ENCODE results near the gene IQGAP1. TPM values are rescaled to one million over a fixed set of nuclear protein-coding genes. Genes with fewer than 3 reads are reported as not detected.

The IQGAP1 gene
- total RNA-seq, 1 donor from 2014 or later, result 44.8 TPM

- DNase-seq (ENCODE audit: low spot score in 2 of 2) (no peak), FAIRE-seq (no peak)
These were observed 39.1 kb downstream of the IQGAP1 start for GRCh38 chr15:90427185-90427584.

GRCh38 chr15:90432253-90432652 lies 44.2 kb downstream of the IQGAP1 start:
- no peak for FAIRE-seq
- DNase-seq (ENCODE audit: low spot score in 2 of 2), result no peak

GRCh38 chr15:90435652-90436337 lies 47.8 kb downstream of the IQGAP1 start:
- FAIRE-seq, result no peak

GRCh38 chr15:90436952-90437351 lies 48.9 kb downstream of the IQGAP1 start:
- DNase-seq (ENCODE audit: low spot score in 2 of 2), result no peak
- FAIRE-seq, result no peak

More at GRCh38 chr15:90435652-90436337, 47.8 kb downstream of the IQGAP1 start:
- no peak for DNase-seq (ENCODE audit: low spot score in 2 of 2)

- no peak for FAIRE-seq
These were observed 49.5 kb downstream of the IQGAP1 start for GRCh38 chr15:90437516-90437915.

GRCh38 chr15:90439946-90440345 lies 51.9 kb downstream of the IQGAP1 start:
- FAIRE-seq, result no peak

More at GRCh38 chr15:90437516-90437915, 49.5 kb downstream of the IQGAP1 start:
- DNase-seq (ENCODE audit: low spot score in 2 of 2), result no peak

GRCh38 chr15:90441027-90441426 lies 53.0 kb downstream of the IQGAP1 start:
- DNase-seq (ENCODE audit: low spot score in 2 of 2) (no peak), FAIRE-seq (no peak)

More at GRCh38 chr15:90439946-90440345, 51.9 kb downstream of the IQGAP1 start:
- DNase-seq (ENCODE audit: low spot score in 2 of 2), result no peak

GRCh38 chr15:90442423-90442822 lies 54.4 kb downstream of the IQGAP1 start:
- FAIRE-seq (no peak), DNase-seq (ENCODE audit: low spot score in 2 of 2) (no peak)

GRCh38 chr15:90449206-90449735 lies 61.2 kb downstream of the IQGAP1 start:
- DNase-seq (ENCODE audit: low spot score in 2 of 2) (no peak), FAIRE-seq (no peak)

GRCh38 chr15:90451053-90451850 lies 63.2 kb downstream of the IQGAP1 start:
- DNase-seq (ENCODE audit: low spot score in 2 of 2) (no peak), FAIRE-seq (no peak)

GRCh38 chr15:90456236-90456635 lies 68.2 kb downstream of the IQGAP1 start:
- DNase-seq (ENCODE audit: low spot score in 2 of 2) (no peak), FAIRE-seq (no peak)

GRCh38 chr15:90458061-90458460 lies 70.0 kb downstream of the IQGAP1 start:
- DNase-seq (ENCODE audit: low spot score in 2 of 2), result no peak
- no peak for FAIRE-seq

- FAIRE-seq, result no peak
- no peak for DNase-seq (ENCODE audit: low spot score in 2 of 2)
These were observed 71.3 kb downstream of the IQGAP1 start for GRCh38 chr15:90459368-90459767.

- FAIRE-seq (no peak), DNase-seq (ENCODE audit: low spot score in 2 of 2) (no peak)
These were observed 72.2 kb downstream of the IQGAP1 start for GRCh38 chr15:90460142-90460824.

GRCh38 chr15:90463381-90463780 lies 75.3 kb downstream of the IQGAP1 start:
- FAIRE-seq, result peak; percentile 90
- DNase-seq (ENCODE audit: low spot score in 2 of 2), result peak; percentile 11 to 44

- FAIRE-seq, result no peak
- no peak for DNase-seq (ENCODE audit: low spot score in 2 of 2)
These were observed 77.3 kb downstream of the IQGAP1 start for GRCh38 chr15:90465140-90465929.

- DNase-seq (ENCODE audit: low spot score in 2 of 2) (no peak), FAIRE-seq (no peak)
These were observed 78.0 kb downstream of the IQGAP1 start for GRCh38 chr15:90465930-90466567.

GRCh38 chr15:90469723-90470122 lies 81.7 kb downstream of the IQGAP1 start:
- DNase-seq (ENCODE audit: low spot score in 2 of 2), result no peak
- FAIRE-seq, result no peak

- FAIRE-seq (no peak), DNase-seq (ENCODE audit: low spot score in 2 of 2) (no peak)
These were observed 82.4 kb downstream of the IQGAP1 start for GRCh38 chr15:90470453-90470852.

- FAIRE-seq (no peak), DNase-seq (ENCODE audit: low spot score in 2 of 2) (no peak)
These were observed 83.1 kb downstream of the IQGAP1 start for GRCh38 chr15:90471126-90471525.

Data from frontal cortex (tissue), 4 donors.